Smooth muscle cell (in vitro differentiated cells): ENCODE measurements around the gene ZNF398. TPM values are rescaled to one million over a fixed set of nuclear protein-coding genes. Genes with fewer than 3 reads are reported as not detected.

Experiments
- DNase-seq: peaks from one replicate; lab custom pipeline; 2025; ENCODE audit not compliant: unreplicated experiment; lab: John Stamatoyannopoulos, UW
- H2AFZ ChIP-seq: fragments of 200-600 bp; sonication (generic); 2 replicates; pipeline ENCODE4 v1.6.0; 2016; ENCODE audit warnings: antibody characterized with exemption, low read depth, mild to moderate bottlenecking
- H3F3A ChIP-seq: fragments of 200-600 bp; sonication (generic); 2 replicates; pipeline ENCODE4 v1.6.0; 2017; ENCODE audit warnings: antibody characterized with exemption, low read depth
- H3K27ac ChIP-seq: fragments of 200-600 bp; sonication (generic); 2 replicates; pipeline ENCODE4 v1.5.1; 2016; ENCODE audit warnings: low read depth, mild to moderate bottlenecking
- H3K27me3 ChIP-seq: fragments of 200-600 bp; sonication (generic); 2 replicates; pipeline ENCODE4 v1.6.1; 2016; ENCODE audit warnings: low read depth, mild to moderate bottlenecking
- H3K36me3 ChIP-seq: fragments of 200-600 bp; sonication (generic); 2 replicates; pipeline ENCODE4 v1.5.1; 2016; ENCODE audit warnings: low read depth
- H3K4me1 ChIP-seq: fragments of 200-600 bp; sonication (generic); 2 replicates; pipeline ENCODE4 v1.5.1; 2016; ENCODE audit warnings: low read depth
- H3K4me2 ChIP-seq: fragments of 200-600 bp; sonication (generic); 2 replicates; pipeline ENCODE4 v1.6.0; 2016; ENCODE audit warnings: mild to moderate bottlenecking
- H3K4me3 ChIP-seq: fragments of 200-600 bp; sonication (generic); 2 replicates; pipeline ENCODE4 v1.5.1; 2016; ENCODE audit warnings: mild to moderate bottlenecking
- H3K79me2 ChIP-seq: fragments of 200-600 bp; sonication (generic); 2 replicates; pipeline ENCODE4 v1.6.0; 2016; ENCODE audit warnings: low read depth, mild to moderate bottlenecking
- H3K9ac ChIP-seq: fragments of 200-600 bp; sonication (generic); 2 replicates; pipeline ENCODE4 v1.6.0; 2016; ENCODE audit warnings: low read depth
- H3K9me3 ChIP-seq: fragments of 200-600 bp; sonication (generic); replicated peaks from 2 replicates; pipeline ENCODE4 v1.5.1; 2016; ENCODE audit warnings: low read depth
- H4K20me1 ChIP-seq: fragments of 200-600 bp; sonication (generic); 2 replicates; pipeline ENCODE4 v1.6.0; 2016; ENCODE audit warnings: low read depth
- CTCF ChIP-seq: fragments of 200-600 bp; sonication (generic); IDR thresholded peaks from 2 replicates; pipeline ENCODE4 v1.5.1; 2017; ENCODE audit warnings: borderline replicate concordance, mild to moderate bottlenecking, antibody characterized with exemption; ENCODE audit not compliant: insufficient read depth, poor library complexity, severe bottlenecking
- WGBS: methylation state at CpG from one replicate; pipeline ENCODE4 v1.1.7; 2016; ENCODE audit warnings: low lambda C conversion rate; 5-methylcytosine and 5-hydroxymethylcytosine counted together
- polyA plus RNA-seq: library from polyadenylated mRNA; unstranded; fragments of >200 nt; fragmentation: Nextera tagmentation; extraction: Ambion mirVana; gene quantifications from 2 replicates; pipeline ENCODE4 v1.2.1, GENCODE V29; 2016
- total RNA-seq: library from RNA; depleted of rRNA; stranded (reverse); fragments of >200 nt; gene quantifications from 2 replicates; pipeline ENCODE4 v1.2.3, GENCODE V29; 2014

The ZNF398 gene
- total and polyA plus RNA-seq, 2 experiments from 2014 or later = 9.0 to 15.1 TPM

- H3K9me3 ChIP-seq = no peaks in the 10 kb centered on the region
- no peak overlapping the region for H3K4me2 ChIP-seq
- no peaks in the 10 kb centered on the region for H3K27me3 ChIP-seq
- no peak overlapping the region for H2AFZ ChIP-seq
- no peaks in the 10 kb centered on the region for H3K36me3 ChIP-seq
- no peak for DNase-seq
- H3K9ac ChIP-seq = no peak overlapping the region
- no peak overlapping the region for H3K4me3 ChIP-seq
- no peak overlapping the region for H3K27ac ChIP-seq
- no peaks in the 10 kb centered on the region for H3K79me2 ChIP-seq
- H3K4me1 ChIP-seq = no peaks in the 10 kb centered on the region
- TF ChIP-seq CTCF = no peak
- H4K20me1 ChIP-seq = no peaks in the 10 kb centered on the region
- H3F3A ChIP-seq = no peaks in the 10 kb centered on the region
- 89% methylated on average over 12 of the region's 12 CpGs for WGBS
Measured at GRCh38 chr7:149109969-149110368, 37.3 kb upstream of the ZNF398 start.

GRCh38 chr7:149125189-149125862 is 21.9 kb upstream of the ZNF398 start:
- H2AFZ ChIP-seq = peak overlapping the region; percentile 94
- peaks cover 9% of the 10 kb centered on the region for H3F3A ChIP-seq
- peak overlapping the region; percentile 99 for H3K4me3 ChIP-seq
- peak overlapping the region; percentile 92 for H3K9ac ChIP-seq
- peak overlapping the region; percentile 89 for H3K27ac ChIP-seq
- H3K4me1 ChIP-seq = peaks cover 11% of the 10 kb centered on the region
- H3K79me2 ChIP-seq = peaks cover 40% of the 10 kb centered on the region
- no peaks in the 10 kb centered on the region for H4K20me1 ChIP-seq
- DNase-seq = no peak
- 3% methylated on average over 21 of the region's 21 CpGs for WGBS
- no peaks in the 10 kb centered on the region for H3K9me3 ChIP-seq
- H3K4me2 ChIP-seq = peak overlapping the region; percentile 97
- H3K27me3 ChIP-seq = no peaks in the 10 kb centered on the region
- no peak for TF ChIP-seq CTCF
- peaks cover 2% of the 10 kb centered on the region for H3K36me3 ChIP-seq

- Histone ChIP-seq H3K9ac (peak within 1 kb of the TSS; percentile 92), H3K4me1 (peaks cover 11% of the 10 kb centered on the region), H3K36me3 (peaks cover 9% of the 10 kb centered on the region), H3K27ac (peak within 1 kb of the TSS; percentile 89), H3K4me3 (peak within 1 kb of the TSS; percentile 99), H3K9me3 (no peaks in the 10 kb centered on the region), H4K20me1 (no peaks in the 10 kb centered on the region), H3K4me2 (peak within 1 kb of the TSS; percentile 97), H3F3A (peaks cover 9% of the 10 kb centered on the region), H3K79me2 (peaks cover 40% of the 10 kb centered on the region), H3K27me3 (no peaks in the 10 kb centered on the region), H2AFZ (peak within 1 kb of the TSS; percentile 94)
- TF ChIP-seq CTCF = peak; percentile 91
- WGBS = under 1% methylated on average over 70 of the region's 72 CpGs
- peak; percentile 83 for DNase-seq
Measured at GRCh38 chr7:149125863-149126661, 21.2 kb upstream of the ZNF398 start, which contains the start of gene ZNF425. ZNF425 (minus strand) TSS chr7:149126324; CDS start chr7:149126213, 111 bp downstream.
